Measurements from ENCODE around the gene KCNJ16. TPM values are rescaled to one million over a fixed set of nuclear protein-coding genes. Genes with fewer than 3 reads are reported as not detected.

KCNJ16 gene
- total RNA-seq, 2 experiments from 2014 or later: not detected

- ChIA-PET CTCF (no interaction called here), POLR2A (no interaction called here)
These were observed 11.5 kb downstream of the KCNJ16 start for GRCh38 chr17:70086516-70086915.

GRCh38 chr17:70089513-70090148 is 14.6 kb downstream of the KCNJ16 start:
- ATAC-seq: no peak
- POLR2A ChIA-PET: no interaction called here
- H3K9me3 Mint-ChIP-seq (ENCODE audit: insufficient read depth): no peaks in the 10 kb centered on the region

More at GRCh38 chr17:70086516-70086915, 11.5 kb downstream of the KCNJ16 start:
- Mint-ChIP-seq H3K27ac (no peak overlapping the region), H3K27me3 (ENCODE audit: low read depth) (no peaks in the 10 kb centered on the region), H3K36me3 (ENCODE audit: low read depth) (no peaks in the 10 kb centered on the region), H3K4me1 (ENCODE audit: low read depth) (no peaks in the 10 kb centered on the region), H3K4me3 (no peak overlapping the region), H3K9me3 (ENCODE audit: insufficient read depth) (no peaks in the 10 kb centered on the region)
- no peak for ATAC-seq
- DNase-seq: no peak

GRCh38 chr17:70091005-70091568 is 16.1 kb downstream of the KCNJ16 start:
- H3K27ac Mint-ChIP-seq: no peak overlapping the region
- no peaks in the 10 kb centered on the region for H3K9me3 Mint-ChIP-seq (ENCODE audit: insufficient read depth)
- no peak overlapping the region for H3K4me3 Mint-ChIP-seq
- DNase-seq (no peak), ATAC-seq (no peak)
- H3K27me3 Mint-ChIP-seq (ENCODE audit: low read depth): no peaks in the 10 kb centered on the region
- CTCF ChIA-PET: no interaction called here
- POLR2A ChIA-PET: no interaction called here
- no peaks in the 10 kb centered on the region for H3K36me3 Mint-ChIP-seq (ENCODE audit: low read depth)
- H3K4me1 Mint-ChIP-seq (ENCODE audit: low read depth): no peaks in the 10 kb centered on the region

More at GRCh38 chr17:70089513-70090148, 14.6 kb downstream of the KCNJ16 start:
- no peaks in the 10 kb centered on the region for H3K36me3 Mint-ChIP-seq (ENCODE audit: low read depth)
- DNase-seq: no peak
- CTCF ChIA-PET: no interaction called here
- no peak overlapping the region for H3K4me3 Mint-ChIP-seq
- H3K27me3 Mint-ChIP-seq (ENCODE audit: low read depth): no peaks in the 10 kb centered on the region
- H3K27ac Mint-ChIP-seq: no peak overlapping the region
- H3K4me1 Mint-ChIP-seq (ENCODE audit: low read depth): no peaks in the 10 kb centered on the region

DNA sequence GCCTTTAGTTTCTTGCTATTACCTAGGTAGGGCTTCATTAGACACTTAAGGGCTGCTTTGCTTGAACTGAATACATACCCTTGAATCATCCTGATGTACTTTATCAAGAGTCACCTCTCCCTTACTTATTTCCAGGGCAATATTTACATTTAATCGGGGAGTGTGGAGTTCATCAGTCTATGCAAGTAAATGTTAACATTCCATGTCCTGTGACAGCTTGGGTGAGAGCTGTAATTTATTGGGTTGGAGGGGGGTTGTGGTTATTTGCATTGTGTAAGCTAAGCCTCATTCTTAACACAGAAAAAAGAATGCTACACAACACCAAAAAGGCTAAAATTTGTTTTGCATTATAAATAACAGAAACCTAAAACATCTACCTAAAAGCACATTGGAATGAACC is 16.7 kb downstream of the KCNJ16 start:
- ATAC-seq (no peak), DNase-seq (no peak)
- ChIA-PET CTCF (no interaction called here), POLR2A (no interaction called here)
- Mint-ChIP-seq H3K4me1 (ENCODE audit: low read depth) (no peaks in the 10 kb centered on the region), H3K9me3 (ENCODE audit: insufficient read depth) (no peaks in the 10 kb centered on the region), H3K27me3 (ENCODE audit: low read depth) (no peaks in the 10 kb centered on the region), H3K36me3 (ENCODE audit: low read depth) (no peaks in the 10 kb centered on the region), H3K27ac (no peak overlapping the region), H3K4me3 (no peak overlapping the region)

- no peaks in the 10 kb centered on the region for H3K4me1 Mint-ChIP-seq (ENCODE audit: low read depth)
These were observed 18.1 kb downstream of the KCNJ16 start for GRCh38 chr17:70093163-70093562.

DNA sequence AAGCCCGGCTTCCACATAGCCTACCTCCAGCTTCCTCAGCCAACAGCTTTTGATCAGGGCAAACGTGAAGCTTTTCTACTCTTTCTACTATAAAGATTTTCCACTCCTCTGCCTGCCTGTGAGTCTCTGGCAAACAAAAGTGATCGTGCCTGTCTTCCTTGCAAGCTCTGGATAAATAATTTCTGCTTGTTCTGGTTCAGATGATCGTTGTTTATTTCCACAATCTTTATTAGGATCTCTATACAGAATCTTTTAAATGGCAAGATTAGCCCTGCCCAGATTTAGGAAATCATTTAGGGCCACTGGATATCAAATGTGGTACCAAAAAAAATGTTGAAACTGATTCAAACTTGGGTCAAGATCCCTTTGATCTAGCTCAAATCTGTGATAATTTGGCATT is 20.4 kb downstream of the KCNJ16 start:
- Mint-ChIP-seq H3K9me3 (ENCODE audit: insufficient read depth) (no peaks in the 10 kb centered on the region), H3K27ac (no peak overlapping the region), H3K4me1 (ENCODE audit: low read depth) (no peaks in the 10 kb centered on the region), H3K27me3 (ENCODE audit: low read depth) (peaks cover 4% of the 10 kb centered on the region), H3K36me3 (ENCODE audit: low read depth) (no peaks in the 10 kb centered on the region), H3K4me3 (no peak overlapping the region)
- ChIA-PET POLR2A (no interaction called here), CTCF (no interaction called here)
- no peak for DNase-seq
- ATAC-seq: no peak

More at GRCh38 chr17:70093163-70093562, 18.1 kb downstream of the KCNJ16 start:
- Mint-ChIP-seq H3K36me3 (ENCODE audit: low read depth) (no peaks in the 10 kb centered on the region), H3K4me3 (no peak overlapping the region), H3K27ac (no peak overlapping the region), H3K9me3 (ENCODE audit: insufficient read depth) (no peaks in the 10 kb centered on the region), H3K27me3 (ENCODE audit: low read depth) (no peaks in the 10 kb centered on the region)
- DNase-seq: no peak
- CTCF ChIA-PET: no interaction called here
- POLR2A ChIA-PET: no interaction called here
- ATAC-seq: no peak

DNA sequence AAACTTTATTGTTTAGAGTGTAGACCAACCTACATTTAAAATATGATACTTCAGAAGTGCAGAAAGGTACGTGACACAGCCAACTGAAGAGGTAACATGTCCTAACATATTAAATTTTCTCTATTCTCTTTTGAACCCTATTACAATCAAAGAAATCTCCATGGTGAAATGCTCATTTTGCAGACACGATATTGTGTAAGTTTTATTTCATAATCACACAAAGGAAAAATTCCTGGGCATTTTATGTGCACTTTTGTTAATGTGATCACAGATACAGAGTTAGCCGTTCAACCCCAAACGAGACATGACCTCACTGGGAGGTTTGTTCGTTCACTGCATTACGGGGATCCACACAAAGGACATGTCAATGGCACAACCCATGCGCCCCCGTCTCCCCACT is 21.8 kb downstream of the KCNJ16 start:
- Mint-ChIP-seq H3K27ac (no peak overlapping the region), H3K27me3 (ENCODE audit: low read depth) (peaks cover 4% of the 10 kb centered on the region), H3K4me1 (ENCODE audit: low read depth) (no peaks in the 10 kb centered on the region), H3K4me3 (no peak overlapping the region), H3K9me3 (ENCODE audit: insufficient read depth) (no peaks in the 10 kb centered on the region), H3K36me3 (ENCODE audit: low read depth) (no peaks in the 10 kb centered on the region)
- POLR2A ChIA-PET: no interaction called here
- ATAC-seq (no peak), DNase-seq (no peak)
- CTCF ChIA-PET: no interaction called here

DNA sequence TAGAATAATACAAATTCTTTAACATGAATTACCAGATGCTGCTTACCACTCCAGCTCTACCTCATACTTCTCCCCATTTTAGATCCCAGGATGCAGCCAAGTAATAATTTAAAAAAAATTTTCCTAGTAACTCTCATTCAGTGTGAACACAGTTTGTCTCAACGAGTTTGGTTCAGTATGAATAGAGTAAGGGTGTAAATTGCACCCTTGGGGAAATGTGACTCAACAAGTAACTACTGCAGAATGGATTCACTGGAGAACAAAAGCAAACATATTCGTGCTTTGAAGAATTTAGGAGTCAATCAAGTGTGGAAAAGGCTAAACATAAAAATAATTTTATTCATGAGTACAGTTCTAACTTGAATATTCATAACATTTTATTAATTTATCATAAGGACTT is 23.0 kb downstream of the KCNJ16 start:
- ATAC-seq (no peak), DNase-seq (no peak)
- Mint-ChIP-seq H3K4me3 (no peak overlapping the region), H3K4me1 (ENCODE audit: low read depth) (no peaks in the 10 kb centered on the region), H3K27ac (no peak overlapping the region), H3K9me3 (ENCODE audit: insufficient read depth) (no peaks in the 10 kb centered on the region), H3K27me3 (ENCODE audit: low read depth) (peaks cover 4% of the 10 kb centered on the region), H3K36me3 (ENCODE audit: low read depth) (no peaks in the 10 kb centered on the region)
- ChIA-PET CTCF (no interaction called here), POLR2A (no interaction called here)

DNA sequence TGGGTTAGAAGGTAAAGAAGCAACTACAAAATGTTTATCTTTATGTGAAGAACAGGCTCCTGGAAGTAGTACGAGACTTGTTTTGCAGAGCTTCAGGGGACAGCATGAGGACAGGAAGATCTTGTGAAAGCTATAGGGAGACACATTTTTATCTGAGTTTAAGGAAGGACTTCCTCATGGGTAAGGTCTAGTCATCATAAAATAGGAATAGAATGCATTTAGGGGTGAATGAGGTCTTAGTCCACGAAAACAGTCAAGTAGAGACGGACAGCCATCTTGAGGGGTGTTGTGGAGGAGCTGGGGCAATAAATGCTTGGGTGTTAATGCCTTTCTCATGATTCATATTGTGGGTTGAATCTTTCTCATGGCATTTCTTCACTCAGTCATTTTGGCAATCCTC is 24.3 kb downstream of the KCNJ16 start:
- ChIA-PET CTCF (no interaction called here), POLR2A (no interaction called here)
- ATAC-seq (no peak), DNase-seq (no peak)
- Mint-ChIP-seq H3K9me3 (ENCODE audit: insufficient read depth) (no peaks in the 10 kb centered on the region), H3K4me1 (ENCODE audit: low read depth) (no peaks in the 10 kb centered on the region), H3K4me3 (no peak overlapping the region), H3K27ac (no peak overlapping the region), H3K36me3 (ENCODE audit: low read depth) (no peaks in the 10 kb centered on the region), H3K27me3 (ENCODE audit: low read depth) (peaks cover 4% of the 10 kb centered on the region)

GRCh38 chr17:70099884-70100283 is 24.9 kb downstream of the KCNJ16 start:
- H3K4me1 Mint-ChIP-seq (ENCODE audit: low read depth): no peaks in the 10 kb centered on the region
- ChIA-PET POLR2A (no interaction called here), CTCF (no interaction called here)
- no peaks in the 10 kb centered on the region for H3K9me3 Mint-ChIP-seq (ENCODE audit: insufficient read depth)
- no peak overlapping the region for H3K4me3 Mint-ChIP-seq
- no peaks in the 10 kb centered on the region for H3K36me3 Mint-ChIP-seq (ENCODE audit: low read depth)
- ATAC-seq (no peak), DNase-seq (no peak)
- no peak overlapping the region for H3K27ac Mint-ChIP-seq
- H3K27me3 Mint-ChIP-seq (ENCODE audit: low read depth): peaks cover 4% of the 10 kb centered on the region

DNA sequence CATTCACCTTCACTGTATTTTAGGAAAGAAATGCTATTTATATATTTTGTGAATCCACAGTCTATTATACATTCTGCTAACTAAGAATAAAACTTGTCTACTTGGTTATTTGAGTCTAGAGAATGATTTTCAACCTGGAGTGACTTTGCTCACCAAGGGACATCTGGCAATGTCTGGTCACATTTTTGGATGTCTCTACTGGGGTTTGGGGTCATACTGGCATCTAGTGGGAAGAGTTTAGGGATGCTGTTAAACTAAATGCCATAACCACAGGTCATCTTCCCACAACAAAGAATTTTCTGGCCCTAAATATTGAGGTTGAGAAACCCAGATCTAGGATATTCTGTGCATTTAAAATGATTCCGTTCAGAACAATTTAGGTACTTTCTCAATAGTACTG is 26.0 kb downstream of the KCNJ16 start:
- H3K4me1 Mint-ChIP-seq (ENCODE audit: low read depth): no peaks in the 10 kb centered on the region
- H3K9me3 Mint-ChIP-seq (ENCODE audit: insufficient read depth): no peaks in the 10 kb centered on the region
- no peak overlapping the region for H3K27ac Mint-ChIP-seq
- H3K27me3 Mint-ChIP-seq (ENCODE audit: low read depth): peaks cover 4% of the 10 kb centered on the region
- ChIA-PET CTCF (no interaction called here), POLR2A (no interaction called here)
- ATAC-seq: no peak
- no peak for DNase-seq
- H3K36me3 Mint-ChIP-seq (ENCODE audit: low read depth): no peaks in the 10 kb centered on the region
- no peak overlapping the region for H3K4me3 Mint-ChIP-seq

GRCh38 chr17:70102531-70102930 is 27.5 kb downstream of the KCNJ16 start:
- DNase-seq: no peak
- H3K4me3 Mint-ChIP-seq: no peak overlapping the region
- H3K4me1 Mint-ChIP-seq (ENCODE audit: low read depth): no peaks in the 10 kb centered on the region
- no peaks in the 10 kb centered on the region for H3K36me3 Mint-ChIP-seq (ENCODE audit: low read depth)
- CTCF ChIA-PET: no interaction called here
- H3K27me3 Mint-ChIP-seq (ENCODE audit: low read depth): peaks cover 4% of the 10 kb centered on the region
- ATAC-seq: no peak
- H3K27ac Mint-ChIP-seq: no peak overlapping the region
- POLR2A ChIA-PET: no interaction called here
- no peaks in the 10 kb centered on the region for H3K9me3 Mint-ChIP-seq (ENCODE audit: insufficient read depth)
